Effector CD4-positive, alpha-beta T cell (primary cell): ENCODE results near the gene MYRF.

Experiments used
- DNase-seq: peaks from one replicate; pipeline ENCODE4 v3.0.0-alpha.2; 2020

MYRF gene

GRCh38 chr11:61762223-61762615 is 9.8 kb downstream of the MYRF start:
- DNase-seq = no peak

- no peak for DNase-seq
Measured at GRCh38 chr11:61762798-61763197, 10.4 kb downstream of the MYRF start.

DNA sequence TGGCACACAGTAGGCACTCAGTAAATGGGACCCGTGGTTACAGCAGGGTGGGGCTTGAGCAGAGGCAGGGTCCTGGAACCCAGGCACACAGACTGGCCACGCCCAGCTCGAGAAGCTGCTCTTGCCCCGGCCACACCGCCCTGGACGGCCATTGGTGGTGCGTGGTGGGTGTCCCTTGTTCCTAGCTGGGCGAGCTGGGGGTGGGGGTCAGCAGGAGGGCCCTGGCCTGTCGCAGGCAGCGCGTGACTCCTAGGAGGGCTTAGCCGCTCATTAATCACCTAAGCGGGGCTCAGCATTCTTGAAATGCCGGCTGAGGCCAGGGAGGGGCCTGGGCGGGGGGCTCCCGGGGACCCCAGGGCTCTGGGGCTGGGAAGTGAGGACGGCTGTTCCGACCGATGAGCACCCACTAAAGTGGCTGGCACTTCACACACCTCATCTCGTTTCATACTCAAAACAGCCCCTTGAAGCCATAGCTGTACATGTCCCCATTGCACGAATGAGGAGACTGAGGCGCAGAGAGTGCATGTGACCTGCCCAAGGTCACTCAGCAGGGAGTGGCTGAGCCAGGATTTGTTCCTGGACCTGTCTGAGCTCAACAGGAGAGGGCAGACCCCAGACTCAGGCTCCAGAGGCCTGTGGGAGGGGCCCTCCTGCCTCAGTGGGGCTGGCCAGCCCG is 11.6 kb downstream of the MYRF start:
- DNase-seq = no peak

DNA sequence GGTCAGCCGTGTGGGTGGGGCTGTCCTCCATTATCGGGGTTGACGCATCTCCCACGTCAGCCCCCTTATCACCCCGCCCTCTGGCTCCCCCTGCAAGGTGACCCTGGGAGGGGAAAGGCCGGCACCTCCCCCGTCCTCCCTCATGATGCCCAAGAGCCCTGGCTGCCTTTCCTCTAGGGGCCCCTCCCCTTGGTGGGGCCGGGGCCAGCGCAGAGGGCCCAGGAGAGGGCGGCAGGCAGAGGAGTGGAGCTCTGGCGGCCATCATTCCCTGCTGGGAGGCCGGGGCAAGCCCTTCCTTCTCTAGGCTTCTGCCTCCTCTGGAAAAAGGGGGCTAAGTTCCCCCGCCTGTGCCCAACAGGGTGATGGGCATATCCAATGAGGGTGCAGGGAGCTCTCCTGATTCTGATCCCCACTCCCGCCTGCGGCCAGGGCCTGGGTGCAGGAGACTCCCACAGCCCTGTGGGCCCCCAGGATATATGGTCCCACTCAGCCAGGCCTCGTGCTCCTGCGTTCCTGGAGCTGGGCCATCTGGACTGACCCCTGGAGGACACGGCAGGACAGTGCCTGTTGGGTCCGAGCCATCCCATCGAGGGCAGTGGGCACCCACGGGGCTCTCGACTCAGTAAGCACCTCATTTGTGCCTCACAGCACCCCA is 12.3 kb downstream of the MYRF start:
- no peak for DNase-seq

GRCh38 chr11:61765550-61766253 is 13.3 kb downstream of the MYRF start:
- no peak for DNase-seq

DNA sequence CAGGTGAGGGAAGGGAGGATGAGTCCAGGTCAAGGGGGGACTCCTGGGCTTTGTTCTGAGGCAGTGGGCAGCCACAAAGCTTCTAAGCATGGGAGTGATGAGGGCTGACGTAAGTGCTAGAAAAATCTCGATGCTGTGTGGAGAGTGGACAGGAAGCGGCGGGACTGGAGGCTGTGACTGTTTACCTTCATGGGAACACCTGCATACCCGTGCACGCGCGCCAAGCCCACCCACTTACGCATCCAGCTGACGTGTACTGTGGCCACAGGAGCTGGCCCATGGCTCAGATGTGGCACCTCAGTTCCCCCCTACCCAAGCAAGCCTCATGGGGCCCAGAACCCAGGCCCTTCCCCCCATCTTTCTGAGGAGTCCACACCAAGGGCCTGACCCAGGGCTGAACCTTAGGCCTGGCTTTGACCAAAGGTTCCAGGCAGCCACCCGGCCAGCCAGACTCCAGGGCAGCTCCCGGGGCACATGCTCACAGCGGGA is 14.0 kb downstream of the MYRF start:
- no peak for DNase-seq

GRCh38 chr11:61768376-61769076 is 16.1 kb downstream of the MYRF start:
- no peak for DNase-seq

- no peak for DNase-seq
Measured at GRCh38 chr11:61769169-61769920, 16.9 kb downstream of the MYRF start.

GRCh38 chr11:61769946-61770683 is 17.7 kb downstream of the MYRF start:
- DNase-seq = no peak

DNA sequence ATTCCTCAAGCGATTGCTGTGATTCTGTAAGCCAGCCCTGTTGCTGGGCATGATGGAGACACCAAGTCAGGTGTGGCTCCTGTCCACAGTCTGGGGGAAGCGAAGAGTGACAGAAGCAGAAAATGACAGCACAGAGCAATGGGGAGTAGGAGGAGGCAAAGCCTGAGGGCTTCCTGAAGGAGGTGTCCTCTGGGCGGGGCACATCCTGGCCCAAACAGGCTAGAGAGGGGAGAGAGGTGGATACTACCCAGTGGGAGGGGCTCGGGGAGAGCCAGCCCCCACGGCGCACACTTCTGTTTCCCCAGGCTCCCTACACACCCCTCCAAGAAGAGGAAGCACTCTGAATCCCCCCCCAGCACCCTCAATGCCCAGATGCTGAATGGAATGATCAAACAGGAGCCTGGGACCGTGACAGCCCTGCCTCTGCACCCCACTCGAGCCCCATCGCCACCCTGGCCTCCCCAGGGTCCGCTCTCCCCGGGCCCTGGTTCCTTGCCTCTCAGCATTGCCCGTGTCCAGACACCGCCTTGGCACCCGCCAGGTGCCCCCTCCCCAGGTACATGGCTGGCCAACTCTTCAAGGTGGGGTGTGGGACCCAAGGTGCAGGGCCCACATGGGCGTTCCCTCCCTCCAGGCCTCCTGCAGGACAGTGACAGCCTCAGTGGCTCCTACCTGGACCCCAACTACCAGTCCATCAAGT is 18.9 kb downstream of the MYRF start:
- no peak for DNase-seq

GRCh38 chr11:61771985-61772455 is 19.6 kb downstream of the MYRF start:
- DNase-seq = no peak

DNA sequence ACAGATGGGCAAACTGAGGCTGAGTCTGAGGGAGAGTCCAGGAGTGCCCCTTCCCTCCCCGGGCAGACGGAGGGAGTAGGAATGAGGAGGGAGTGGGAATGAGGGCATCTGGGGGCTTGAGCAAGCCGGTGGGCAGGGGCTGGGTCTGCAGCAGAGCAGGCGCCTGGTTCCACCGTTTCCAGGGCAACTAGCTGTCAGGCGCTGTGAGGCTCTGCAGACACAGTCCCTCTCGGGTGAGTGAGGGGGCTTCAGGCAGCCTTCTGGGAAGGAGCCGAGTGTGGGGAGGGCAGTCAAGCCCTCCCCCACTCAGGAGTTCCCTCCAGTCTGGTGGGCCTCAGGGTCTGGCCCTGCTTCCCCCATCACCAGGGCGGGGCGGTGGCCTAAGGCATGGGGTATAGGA is 20.9 kb downstream of the MYRF start:
- DNase-seq = no peak

DNA sequence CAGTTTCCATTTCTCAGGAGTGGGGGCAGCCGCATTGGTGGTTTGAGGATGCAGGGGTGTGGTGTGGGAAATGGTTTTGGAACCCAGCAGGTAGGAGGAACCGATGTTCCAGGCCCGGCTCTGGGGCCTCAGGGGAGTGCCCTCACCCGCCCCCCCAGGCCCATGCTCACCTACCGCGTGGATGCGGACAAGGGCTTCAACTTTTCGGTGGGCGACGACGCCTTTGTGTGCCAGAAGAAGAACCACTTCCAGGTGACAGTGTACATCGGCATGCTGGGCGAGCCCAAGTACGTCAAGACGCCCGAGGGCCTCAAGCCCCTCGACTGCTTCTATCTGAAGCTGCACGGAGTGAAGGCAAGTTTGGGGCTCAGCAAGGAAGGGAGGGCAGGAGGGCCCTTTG is 21.4 kb downstream of the MYRF start:
- DNase-seq = no peak

GRCh38 chr11:61774411-61774810 is 22.0 kb downstream of the MYRF start:
- no peak for DNase-seq

DNA sequence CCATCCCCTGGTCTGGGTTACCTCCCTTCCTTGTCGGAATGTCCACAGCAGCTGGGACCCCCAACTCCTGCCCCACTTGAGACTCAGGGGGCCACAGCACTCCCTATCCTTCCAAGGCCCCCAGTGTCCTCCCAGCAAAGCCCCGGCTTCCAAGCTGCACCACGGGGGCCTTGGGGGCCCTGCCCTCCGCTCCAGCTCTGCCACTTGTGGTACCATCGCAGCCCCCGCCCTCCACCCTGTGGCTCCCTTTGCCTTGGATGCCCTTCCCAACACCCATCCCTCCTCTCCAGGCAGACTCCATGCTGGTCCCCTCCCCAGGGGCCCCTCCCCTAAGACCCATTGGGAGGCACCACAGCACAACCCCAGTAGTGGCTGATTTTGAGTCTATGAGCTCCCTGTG is 22.7 kb downstream of the MYRF start:
- DNase-seq = no peak

DNA sequence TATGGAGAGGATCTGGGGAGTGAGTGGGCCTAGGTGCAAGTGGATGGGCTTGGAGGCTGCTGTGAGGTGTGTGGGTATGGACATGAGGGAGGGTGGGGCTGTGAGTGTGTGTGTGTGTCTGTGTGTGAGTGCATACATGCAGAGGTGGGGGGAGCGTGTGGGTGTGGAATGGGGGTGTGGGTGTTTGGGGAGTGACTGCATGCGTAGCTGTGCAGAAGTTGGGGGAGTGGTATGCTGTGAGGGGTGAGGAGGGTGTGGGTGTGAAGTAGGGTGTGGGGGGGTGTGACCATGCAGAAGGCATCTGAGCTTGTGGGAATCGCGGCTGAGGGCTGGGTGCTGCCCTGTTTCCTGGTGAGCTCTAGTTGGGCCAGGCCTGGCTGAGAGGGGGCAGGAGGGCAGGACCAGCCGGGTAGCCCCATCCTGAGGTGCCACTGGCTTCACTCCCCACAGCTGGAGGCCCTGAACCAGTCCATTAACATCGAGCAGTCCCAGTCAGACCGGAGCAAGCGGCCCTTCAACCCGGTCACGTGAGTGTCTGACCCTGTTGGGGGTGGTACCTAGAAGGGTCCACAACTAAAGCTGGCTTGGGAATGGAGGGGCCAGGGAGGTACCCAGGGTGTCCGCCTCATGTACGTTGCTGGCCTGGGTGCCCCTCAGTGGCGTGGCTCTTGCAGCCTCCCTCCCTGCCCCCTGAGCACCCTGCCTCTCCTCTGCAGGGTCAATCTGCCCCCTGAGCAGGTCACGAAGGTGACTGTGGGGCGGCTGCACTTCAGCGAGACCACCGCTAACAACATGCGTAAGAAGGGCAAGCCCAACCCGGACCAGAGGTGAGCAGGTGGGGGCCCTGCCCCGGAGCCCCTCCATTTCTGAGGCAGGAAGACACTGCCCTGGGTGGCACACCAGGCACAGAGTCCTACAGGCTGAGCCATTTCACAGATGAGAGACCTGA is 23.4 kb downstream of the MYRF start:
- DNase-seq = no peak

GRCh38 chr11:61776561-61777075 is 24.2 kb downstream of the MYRF start:
- peak; percentile 44 for DNase-seq

GRCh38 chr11:61777234-61778090 is 25.0 kb downstream of the MYRF start:
- DNase-seq = peak; percentile 55
